ENCODE measurements around the gene PAOX.
"Not testable (repeated sequence)": the region's sequence is repeated elsewhere in the genome, so short reads cannot be mapped to it uniquely, and the experiment has no call there.

PAOX gene

GRCh38 chr10:133370030-133370786 is 8.9 kb upstream of the PAOX start:
- no peak for DNase-seq (ENCODE audit: insufficient read length, low spot score)
- TF ChIP-seq POLR2AphosphoS5 (IDR thresholded peaks at IDR 0.05; ENCODE audit: low read depth, low read length) (no peak), SPI1 (IDR thresholded peaks at IDR 0.05; ENCODE audit: low read depth, low read length) (no peak), PAX5 (IDR thresholded peaks at IDR 0.05; ENCODE audit: insufficient read depth, low read length, severe bottlenecking) (no peak), POU2F2 (IDR thresholded peaks at IDR 0.05; ENCODE audit: low read depth, low read length) (no peak), POLR2A (IDR thresholded peaks at IDR 0.05; ENCODE audit: low read depth, low read length) (no peak), TAF1 (IDR thresholded peaks at IDR 0.05; ENCODE audit: low read depth, low read length) (no peak)
- FAIRE-seq = no peak

DNA sequence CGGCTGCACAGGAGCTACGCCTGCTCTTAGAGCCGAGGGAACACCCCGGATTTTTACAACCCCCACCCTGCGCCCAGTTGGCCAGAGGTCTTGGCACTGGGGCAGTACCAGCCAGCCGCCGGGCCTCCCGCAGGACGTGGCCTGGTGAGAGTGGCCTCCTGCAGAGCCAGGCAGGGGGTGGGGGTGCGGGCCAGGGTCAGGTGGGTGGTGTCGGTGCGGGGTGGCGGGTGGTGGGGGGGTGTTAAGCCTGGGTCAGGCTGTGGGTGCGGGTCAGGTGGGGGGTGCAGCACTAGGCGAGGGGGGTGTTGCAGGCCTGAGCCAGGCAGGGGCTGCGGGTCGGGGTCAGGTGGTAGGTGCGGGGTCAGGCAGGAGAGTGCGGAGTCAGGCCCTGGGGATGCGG is 6.6 kb upstream of the PAOX start:
- FAIRE-seq = no peak
- DNase-seq (ENCODE audit: insufficient read length, low spot score) = no peak
- TF ChIP-seq PAX5 (IDR thresholded peaks at IDR 0.05; ENCODE audit: insufficient read depth, low read length, severe bottlenecking) (no peak), POLR2AphosphoS5 (IDR thresholded peaks at IDR 0.05; ENCODE audit: low read depth, low read length) (no peak), POLR2A (IDR thresholded peaks at IDR 0.05; ENCODE audit: low read depth, low read length) (no peak), SPI1 (IDR thresholded peaks at IDR 0.05; ENCODE audit: low read depth, low read length) (no peak), TAF1 (IDR thresholded peaks at IDR 0.05; ENCODE audit: low read depth, low read length) (no peak), POU2F2 (IDR thresholded peaks at IDR 0.05; ENCODE audit: low read depth, low read length) (no peak)

GRCh38 chr10:133373174-133374090 is 5.6 kb upstream of the PAOX start, which contains the start of gene ECHS1:
Gene ECHS1, minus strand, starts transcription at chr10:133373354. Its CDS starts 21 bp downstream, at chr10:133373333.
- TF ChIP-seq PAX5 (IDR thresholded peaks at IDR 0.05; ENCODE audit: insufficient read depth, low read length, severe bottlenecking) (no peak), POLR2A (IDR thresholded peaks at IDR 0.05; ENCODE audit: low read depth, low read length) (peak; percentile 83), TAF1 (IDR thresholded peaks at IDR 0.05; ENCODE audit: low read depth, low read length) (peak; percentile 61; the same call in 1 of the 2 replicates), POLR2AphosphoS5 (IDR thresholded peaks at IDR 0.05; ENCODE audit: low read depth, low read length) (peak; percentile 82), POU2F2 (IDR thresholded peaks at IDR 0.05; ENCODE audit: low read depth, low read length) (peak; percentile 31; the same call in 1 of the 2 replicates), SPI1 (IDR thresholded peaks at IDR 0.05; ENCODE audit: low read depth, low read length) (no peak)
- FAIRE-seq (peak; percentile 99), DNase-seq (ENCODE audit: insufficient read length, low spot score) (peak; percentile 100)

GRCh38 chr10:133375357-133376115 is 3.5 kb upstream of the PAOX start:
- TF ChIP-seq POLR2A (IDR thresholded peaks at IDR 0.05; ENCODE audit: low read depth, low read length) = no peak
- no peak for TF ChIP-seq PAX5 (IDR thresholded peaks at IDR 0.05; ENCODE audit: insufficient read depth, low read length, severe bottlenecking)
- TF ChIP-seq POU2F2 (IDR thresholded peaks at IDR 0.05; ENCODE audit: low read depth, low read length) = no peak
- no peak for TF ChIP-seq POLR2AphosphoS5 (IDR thresholded peaks at IDR 0.05; ENCODE audit: low read depth, low read length)
- no peak for TF ChIP-seq TAF1 (IDR thresholded peaks at IDR 0.05; ENCODE audit: low read depth, low read length)
- no peak for TF ChIP-seq SPI1 (IDR thresholded peaks at IDR 0.05; ENCODE audit: low read depth, low read length)
- DNase-seq (ENCODE audit: insufficient read length, low spot score) (no peak), FAIRE-seq (no peak)

DNA sequence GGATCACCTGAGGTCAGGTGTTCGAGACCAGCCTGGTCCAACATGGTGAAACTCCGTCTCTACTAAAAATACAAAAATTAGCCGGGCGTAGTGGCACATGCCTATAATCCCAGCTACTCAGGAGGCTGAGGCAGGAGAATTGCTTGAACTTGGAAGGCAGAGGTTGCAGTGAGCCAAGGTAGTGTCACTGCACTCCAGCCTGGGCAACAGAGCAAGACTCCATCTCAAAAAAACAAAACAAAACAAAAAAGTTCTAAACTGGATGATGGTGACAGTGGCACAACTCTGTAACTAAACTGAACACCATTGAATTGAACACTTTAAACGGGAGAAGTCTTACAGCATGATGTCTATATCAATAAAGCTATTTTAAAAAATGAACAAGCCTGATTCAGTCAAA is 2.9 kb upstream of the PAOX start:
- DNase-seq (ENCODE audit: insufficient read length, low spot score); FAIRE-seq: not testable (repeated sequence)

DNA sequence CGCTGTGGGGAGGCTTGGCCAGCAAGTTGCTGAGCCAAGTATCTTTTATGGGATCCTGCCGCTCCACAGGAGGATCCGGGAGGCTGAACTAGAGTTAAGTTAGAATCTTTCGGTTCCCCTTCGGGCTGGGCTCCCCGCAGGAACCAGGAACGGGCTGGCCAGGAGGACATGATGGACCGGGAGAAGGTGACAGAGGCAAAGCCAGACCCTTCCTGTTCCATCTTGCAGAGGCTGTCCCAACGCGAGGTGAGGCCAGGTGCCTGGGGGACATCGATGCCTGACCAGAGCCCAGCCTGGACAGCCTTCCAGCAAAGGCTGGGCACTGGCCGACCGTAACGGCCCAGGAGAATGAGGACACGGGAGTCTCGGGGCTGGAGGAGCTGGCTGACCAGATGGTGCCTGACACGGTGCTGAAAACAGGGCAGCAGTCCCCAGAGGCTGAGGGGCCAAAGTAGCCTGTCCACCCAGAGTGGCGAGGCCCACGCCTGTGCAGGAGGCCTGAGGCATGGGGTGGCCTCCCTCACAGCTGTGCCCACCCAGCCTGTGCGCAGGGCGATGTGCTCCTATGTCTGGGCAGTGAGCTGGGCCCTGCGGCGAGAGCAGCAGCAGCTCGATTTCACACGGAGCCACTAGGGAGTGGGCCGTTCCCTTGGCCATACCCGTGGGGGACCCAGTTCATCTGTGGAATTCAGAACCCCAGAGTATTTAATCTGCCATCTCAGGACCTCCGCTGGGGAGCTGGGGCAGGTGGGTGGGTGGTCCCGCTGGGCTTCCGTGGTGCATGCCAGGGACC is 1.8 kb upstream of the PAOX start:
- TF ChIP-seq SPI1 (IDR thresholded peaks at IDR 0.05; ENCODE audit: low read depth, low read length) (no peak), POLR2AphosphoS5 (IDR thresholded peaks at IDR 0.05; ENCODE audit: low read depth, low read length) (no peak), PAX5 (IDR thresholded peaks at IDR 0.05; ENCODE audit: insufficient read depth, low read length, severe bottlenecking) (no peak), TAF1 (IDR thresholded peaks at IDR 0.05; ENCODE audit: low read depth, low read length) (no peak), POLR2A (IDR thresholded peaks at IDR 0.05; ENCODE audit: low read depth, low read length) (no peak), POU2F2 (IDR thresholded peaks at IDR 0.05; ENCODE audit: low read depth, low read length) (no peak)
- DNase-seq (ENCODE audit: insufficient read length, low spot score) = no peak
- no peak for FAIRE-seq

DNA sequence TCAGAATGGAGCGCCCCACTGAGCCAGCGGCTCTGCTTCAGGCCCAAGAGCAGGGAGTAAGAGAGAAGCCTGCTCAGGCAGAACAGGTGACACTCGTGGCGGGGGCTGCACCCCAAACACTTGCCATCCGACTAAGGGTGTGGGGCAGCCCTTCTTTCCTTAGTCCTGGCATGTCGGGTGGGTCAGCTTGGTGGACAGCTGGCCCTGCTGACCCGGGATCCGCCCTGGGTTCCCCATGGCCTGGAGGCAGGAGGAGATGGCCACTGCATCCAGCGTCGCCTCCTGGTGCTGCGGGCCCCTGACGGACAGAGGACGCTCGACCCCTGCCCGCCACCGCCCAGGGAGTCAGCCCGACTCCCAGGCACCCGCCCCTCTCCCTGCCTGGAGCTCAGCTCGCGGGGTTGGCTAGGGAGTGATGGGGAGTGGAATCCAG is 1.2 kb upstream of the PAOX start:
- no peak for FAIRE-seq
- TF ChIP-seq TAF1 (IDR thresholded peaks at IDR 0.05; ENCODE audit: low read depth, low read length) (no peak), POU2F2 (IDR thresholded peaks at IDR 0.05; ENCODE audit: low read depth, low read length) (no peak)
- no peak for DNase-seq (ENCODE audit: insufficient read length, low spot score)

- FAIRE-seq = peak; percentile 62
- TF ChIP-seq PAX5 (IDR thresholded peaks at IDR 0.05; ENCODE audit: insufficient read depth, low read length, severe bottlenecking) = no peak
- TF ChIP-seq POU2F2 (IDR thresholded peaks at IDR 0.05; ENCODE audit: low read depth, low read length) = no peak
- no peak for TF ChIP-seq POLR2A (IDR thresholded peaks at IDR 0.05; ENCODE audit: low read depth, low read length)
- no peak for TF ChIP-seq SPI1 (IDR thresholded peaks at IDR 0.05; ENCODE audit: low read depth, low read length)
- no peak for TF ChIP-seq TAF1 (IDR thresholded peaks at IDR 0.05; ENCODE audit: low read depth, low read length)
- TF ChIP-seq POLR2AphosphoS5 (IDR thresholded peaks at IDR 0.05; ENCODE audit: low read depth, low read length) = no peak
- DNase-seq (ENCODE audit: insufficient read length, low spot score) = no peak
Observed at GRCh38 chr10:133378251-133379096, 588 bp upstream of the PAOX start.
